CD4-positive, alpha-beta T cell treated with Interleukin-15 for 4 hours (primary cell): ENCODE data around the gene PANX2.

Source experiments
- DNase-seq: peaks from one replicate; pipeline ENCODE4 v3.0.0-alpha.2; 2020; ENCODE audit warnings: low spot score

PANX2 gene

GRCh38 chr22:50184004-50184901, 13.7 kb downstream of the PANX2 start:
- DNase-seq, result no peak

DNA sequence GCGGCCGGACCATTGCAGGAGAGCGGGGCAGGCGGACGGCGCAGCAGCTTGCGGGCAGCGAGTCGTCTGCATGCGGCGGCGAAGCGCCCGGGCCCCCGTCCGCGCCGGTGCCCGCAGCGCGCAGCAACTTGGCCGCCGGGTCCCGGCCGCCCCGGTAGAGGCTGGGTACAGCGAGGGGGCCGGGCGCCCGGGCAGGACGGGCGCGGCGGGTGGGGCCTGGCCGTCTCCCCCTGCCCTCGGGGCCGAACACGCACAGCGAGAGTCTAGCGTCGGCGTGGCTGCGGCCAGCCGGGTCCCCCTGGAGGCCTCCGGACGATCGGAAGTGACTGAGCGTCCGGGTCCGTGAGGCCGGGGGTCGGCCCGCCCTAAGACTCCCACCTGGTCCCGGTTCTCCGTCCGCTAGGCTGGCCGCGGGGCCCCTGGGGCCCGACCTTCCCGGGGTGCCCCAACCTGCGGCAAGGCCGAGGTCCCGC, 14.4 kb downstream of the PANX2 start:
- DNase-seq, result no peak

DNA sequence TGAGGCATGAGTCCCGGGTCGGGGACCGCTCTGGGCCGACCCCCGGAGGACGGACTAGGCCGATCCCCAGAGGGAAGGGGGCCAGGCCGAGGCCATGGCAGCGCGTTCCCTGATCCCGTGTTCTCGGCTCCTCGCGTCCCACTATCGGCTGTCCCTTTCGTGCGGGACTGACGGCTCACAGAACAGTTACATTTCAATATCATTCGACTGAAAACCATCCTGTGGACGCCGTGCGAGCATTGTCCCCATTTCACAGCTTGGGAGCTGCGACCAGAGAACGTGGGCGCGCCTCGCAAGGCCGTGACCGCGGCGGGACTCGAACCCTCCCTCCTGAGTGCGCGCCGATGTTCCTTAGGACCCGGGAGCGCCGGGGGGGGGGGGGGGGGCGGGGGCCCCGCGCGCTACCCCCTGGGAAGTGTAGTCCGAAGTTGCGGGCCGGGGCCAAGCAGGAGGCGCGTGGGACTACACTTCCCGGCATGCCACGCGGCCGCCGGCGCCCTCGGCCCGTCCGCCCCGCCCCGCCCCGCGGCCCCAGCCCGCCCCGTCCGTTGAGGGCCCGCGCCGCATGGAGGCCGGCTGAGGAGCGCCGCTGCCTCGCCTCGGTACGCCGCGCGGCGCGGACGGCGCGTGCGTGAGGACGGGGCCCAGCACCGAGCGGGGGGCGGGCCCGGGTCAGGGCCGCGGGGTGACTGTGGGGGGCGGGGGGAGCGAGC, 15.0 kb downstream of the PANX2 start, which contains the start of gene TRABD:
Gene TRABD, plus strand, starts transcription at position 539 of the 713 bp plus-strand sequence. CDS start 7,148 bp downstream, outside the sequence.
- peak; percentile 88 for DNase-seq

- DNase-seq, result no peak
These were observed 15.7 kb downstream of the PANX2 start for GRCh38 chr22:50186181-50186714.

- peak; percentile 32 for DNase-seq
These were observed 16.4 kb downstream of the PANX2 start for GRCh38 chr22:50186761-50187523.

DNA sequence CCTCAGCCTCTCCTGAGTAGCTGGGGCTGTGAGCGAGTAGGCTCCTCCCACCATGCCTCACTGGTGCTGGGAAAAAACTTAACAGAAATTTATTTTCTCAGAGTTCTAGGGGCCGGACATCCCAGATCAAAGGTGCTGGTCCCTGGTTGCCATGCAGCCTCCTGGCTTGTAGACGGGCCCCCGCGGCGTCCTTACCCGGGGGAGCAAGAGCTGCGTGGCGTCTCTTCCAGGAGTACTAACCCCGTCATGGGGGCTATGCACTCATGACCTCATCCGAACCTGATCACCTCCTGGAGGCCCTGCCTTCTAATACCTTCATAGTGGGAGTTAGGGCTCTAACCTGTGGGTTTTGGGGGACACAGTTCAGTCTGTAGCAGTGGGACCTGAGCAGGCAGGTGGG, 17.8 kb downstream of the PANX2 start:
- no peak for DNase-seq

- no peak for DNase-seq
These were observed 18.8 kb downstream of the PANX2 start for GRCh38 chr22:50189184-50189848.

GRCh38 chr22:50189849-50190181, 19.3 kb downstream of the PANX2 start:
- peak; percentile 14 for DNase-seq

DNA sequence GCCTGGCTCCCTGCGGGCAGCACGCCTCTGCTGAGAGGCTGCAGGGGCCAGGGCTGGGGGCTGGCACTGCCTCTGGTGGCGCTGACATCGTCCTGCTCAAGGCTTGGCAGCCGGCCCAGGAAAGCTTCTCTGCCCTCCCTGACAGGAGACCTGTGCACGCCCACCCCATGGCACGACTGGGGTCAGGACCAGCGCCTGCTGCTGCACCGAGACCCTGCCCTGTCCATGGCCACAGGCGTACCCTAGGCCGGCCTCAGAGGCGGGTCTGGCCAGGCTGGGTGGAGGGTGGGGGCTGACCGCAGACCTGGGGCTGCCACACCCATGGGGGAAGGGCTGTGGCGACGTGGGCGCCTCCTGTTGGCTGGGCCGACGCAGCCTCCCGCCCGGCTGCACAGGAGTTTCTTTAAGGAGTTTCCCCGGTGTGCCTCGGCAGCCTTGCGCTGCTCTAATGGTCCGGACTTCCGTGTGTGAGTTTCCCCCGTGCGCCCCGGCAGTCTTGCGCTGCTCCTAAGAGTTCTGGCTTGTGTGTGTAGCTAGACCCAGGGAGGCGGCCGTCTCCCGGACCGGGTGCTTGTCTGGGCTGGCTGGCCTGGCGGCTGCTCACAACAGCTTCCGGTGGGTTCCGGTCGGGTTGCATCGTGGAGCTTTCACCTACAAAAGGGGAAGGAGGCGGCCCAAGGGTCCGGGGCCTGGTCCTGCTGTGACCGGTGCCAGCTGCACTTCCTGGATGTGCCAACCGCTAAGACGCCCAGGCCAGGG, 19.8 kb downstream of the PANX2 start:
- peak; percentile 83 for DNase-seq

GRCh38 chr22:50190941-50191741, 20.6 kb downstream of the PANX2 start:
- peak; percentile 84 for DNase-seq

GRCh38 chr22:50192436-50193204, 22.1 kb downstream of the PANX2 start:
- DNase-seq, result peak; percentile 48

DNA sequence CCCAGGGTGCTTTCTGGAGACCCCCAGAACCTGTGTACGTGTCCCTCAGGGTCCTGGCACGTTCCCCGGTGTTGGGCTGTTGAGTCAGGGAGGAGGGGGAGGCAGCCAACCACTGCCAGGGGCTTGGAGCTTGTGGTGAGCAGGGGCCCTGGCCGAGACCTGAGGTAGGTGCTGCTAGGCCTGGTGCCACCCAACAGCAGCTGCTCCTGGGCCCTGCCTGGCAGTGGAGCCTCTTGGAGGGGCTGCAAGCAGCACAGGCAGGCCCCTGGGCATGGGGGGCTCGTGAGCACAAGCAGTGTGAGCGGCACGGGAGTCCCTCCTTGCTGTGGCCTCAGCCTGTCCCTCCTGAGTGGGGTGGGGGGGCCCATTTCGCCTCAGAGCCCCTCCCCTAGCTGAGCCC, 23.1 kb downstream of the PANX2 start:
- no peak for DNase-seq

- no peak for DNase-seq
These were observed 23.7 kb downstream of the PANX2 start for GRCh38 chr22:50194037-50194805.

- no peak for DNase-seq
These were observed 25.7 kb downstream of the PANX2 start for GRCh38 chr22:50196256-50196655.

- no peak for DNase-seq
These were observed 26.7 kb downstream of the PANX2 start for GRCh38 chr22:50197000-50197800.

- DNase-seq, result no peak
These were observed 27.5 kb downstream of the PANX2 start for GRCh38 chr22:50197856-50198623.

GRCh38 chr22:50198624-50199017, 28.1 kb downstream of the PANX2 start:
- no peak for DNase-seq
